GM18909 (cell line): ENCODE measurements around the gene ACAD8.
A peak's percentile ranks its signal among the peaks of the same experiment; 100 is the strongest.

Experiments
- ATAC-seq: cut with Tn5 transposase; IDR thresholded peaks from one replicate; pipeline ENCODE4 v1.9.1; 2021; ENCODE audit warnings: mild to moderate bottlenecking; ENCODE audit not compliant: unreplicated experiment, poor library complexity

Gene ACAD8

GRCh38 chr11:134253188-134253993, at the start of gene ACAD8, which contains the start of gene THYN1:
TSS of gene ACAD8 (plus strand) at chr11:134253568. CDS start at chr11:134253601, 33 bp downstream.
TSS of gene THYN1 (minus strand) at chr11:134253352. CDS start at chr11:134252882, 470 bp downstream.
- ATAC-seq, result peak; percentile 99

DNA sequence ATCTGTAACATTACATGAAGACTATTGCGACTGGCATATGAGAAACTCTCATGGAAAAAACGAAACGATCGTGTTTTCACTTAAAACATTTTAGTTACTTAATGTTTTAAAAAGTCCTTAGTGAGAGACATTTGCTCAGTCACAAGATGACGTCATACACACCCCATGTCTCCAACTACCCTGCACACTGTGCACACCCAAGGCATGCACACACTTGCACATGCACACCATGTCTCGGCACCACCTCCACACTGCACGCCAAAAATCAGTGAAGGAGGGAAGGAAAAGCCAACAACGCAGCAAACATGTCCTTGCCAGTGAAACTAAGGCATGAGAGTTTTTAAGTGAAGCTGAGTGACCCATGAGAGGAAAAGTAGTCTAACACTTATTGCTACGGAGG, 47.6 kb upstream of the ACAD8 start:
- ATAC-seq, result no peak

GRCh38 chr11:134206185-134206584, 47.2 kb upstream of the ACAD8 start:
- no peak for ATAC-seq

GRCh38 chr11:134207538-134208239, 45.7 kb upstream of the ACAD8 start:
- no peak for ATAC-seq

GRCh38 chr11:134215836-134216235, 37.5 kb upstream of the ACAD8 start:
- ATAC-seq, result no peak

- no peak for ATAC-seq
Observed at GRCh38 chr11:134216816-134217215, 36.6 kb upstream of the ACAD8 start.

GRCh38 chr11:134223121-134223520, 30.2 kb upstream of the ACAD8 start:
- ATAC-seq, result no peak

GRCh38 chr11:134223836-134224709, 29.3 kb upstream of the ACAD8 start, which contains the start of the genes NCAPD3 and VPS26B:
TSS of gene NCAPD3 (minus strand) at chr11:134223967. CDS start at chr11:134223926, 41 bp downstream.
TSS of gene VPS26B (plus strand) at chr11:134224671. CDS start at chr11:134225123, 452 bp downstream.
- ATAC-seq, result peak; percentile 78

GRCh38 chr11:134224710-134225664, 28.4 kb upstream of the ACAD8 start:
- ATAC-seq, result peak; percentile 28

- ATAC-seq, result no peak
Observed at GRCh38 chr11:134226806-134227325, 26.5 kb upstream of the ACAD8 start.

- ATAC-seq, result peak; percentile 51
Observed at GRCh38 chr11:134228625-134229024, 24.7 kb upstream of the ACAD8 start.

- ATAC-seq, result no peak
Observed at GRCh38 chr11:134229126-134229790, 24.1 kb upstream of the ACAD8 start.

DNA sequence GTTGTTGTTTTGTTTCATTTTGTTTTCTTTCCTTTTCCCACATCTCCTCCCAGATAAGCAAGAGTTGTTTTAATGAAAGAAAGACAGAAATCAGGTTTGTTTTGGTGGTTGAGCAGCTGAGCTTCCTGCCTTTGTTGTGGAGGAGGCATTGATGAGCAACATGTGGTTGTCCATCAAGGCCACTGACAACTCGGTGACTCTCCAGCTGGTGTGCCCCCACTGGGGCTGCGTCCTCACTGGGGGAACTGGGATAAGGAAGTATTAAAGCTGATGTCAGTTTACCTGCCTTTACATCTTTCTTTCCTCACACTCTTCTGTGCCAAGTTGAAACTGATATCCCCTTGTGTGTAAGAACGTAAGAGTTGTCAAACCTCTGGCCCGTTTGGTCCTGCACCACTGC, 23.0 kb upstream of the ACAD8 start:
- ATAC-seq, result no peak

DNA sequence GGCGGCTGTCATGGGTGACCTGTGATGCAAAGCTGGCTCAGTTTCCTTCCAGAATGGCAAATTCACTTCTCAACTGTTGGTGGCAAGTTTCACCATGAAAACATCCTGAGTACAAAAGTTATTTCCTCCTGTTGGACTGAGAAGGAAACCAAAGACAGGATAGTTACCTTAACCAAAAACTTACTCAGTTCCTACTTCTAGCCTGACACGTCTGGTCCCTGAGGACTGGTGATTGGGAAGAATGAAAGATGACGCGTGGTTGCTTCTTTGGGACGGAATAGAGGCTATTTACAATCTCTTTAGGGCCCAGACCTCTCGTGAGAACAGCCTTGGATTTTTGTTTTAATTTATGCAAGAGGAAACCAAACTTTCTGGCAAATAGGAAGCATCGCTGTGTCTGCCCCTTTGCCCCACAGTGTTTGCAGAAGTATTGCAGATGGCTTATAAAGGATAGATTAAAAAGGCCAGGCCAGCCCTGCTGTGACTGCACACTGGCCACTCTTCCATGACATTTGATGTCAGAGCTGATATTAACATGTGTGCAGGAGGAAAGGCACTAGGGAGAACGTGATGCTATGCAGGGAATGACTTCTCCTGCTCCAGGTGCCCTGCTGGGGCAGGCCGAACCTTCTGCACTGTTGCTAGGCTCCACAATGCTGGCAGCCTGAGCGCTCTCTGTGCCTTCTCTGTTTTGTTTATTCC, 21.3 kb upstream of the ACAD8 start:
- no peak for ATAC-seq

- no peak for ATAC-seq
Observed at GRCh38 chr11:134233729-134234179, 19.6 kb upstream of the ACAD8 start.

- ATAC-seq, result no peak
Observed at GRCh38 chr11:134235399-134235798, 18.0 kb upstream of the ACAD8 start.

- no peak for ATAC-seq
Observed at GRCh38 chr11:134236834-134237556, 16.4 kb upstream of the ACAD8 start.
